GM10266 (cell line): ENCODE measurements around the gene OTUD7B.

ENCODE experiments used
- DNase-seq: peaks from one replicate; pipeline ENCODE4 v3.0.0; 2012; ENCODE audit errors: extremely low spot score
- CTCF ChIP-seq: IDR thresholded peaks from 2 replicates; pipeline ENCODE4 v1.5.1; 2012; ENCODE audit warnings: mild to moderate bottlenecking, low read depth; ENCODE audit not compliant: control insufficient read depth, insufficient read depth; ENCODE audit errors: missing control alignments

The OTUD7B gene

DNA sequence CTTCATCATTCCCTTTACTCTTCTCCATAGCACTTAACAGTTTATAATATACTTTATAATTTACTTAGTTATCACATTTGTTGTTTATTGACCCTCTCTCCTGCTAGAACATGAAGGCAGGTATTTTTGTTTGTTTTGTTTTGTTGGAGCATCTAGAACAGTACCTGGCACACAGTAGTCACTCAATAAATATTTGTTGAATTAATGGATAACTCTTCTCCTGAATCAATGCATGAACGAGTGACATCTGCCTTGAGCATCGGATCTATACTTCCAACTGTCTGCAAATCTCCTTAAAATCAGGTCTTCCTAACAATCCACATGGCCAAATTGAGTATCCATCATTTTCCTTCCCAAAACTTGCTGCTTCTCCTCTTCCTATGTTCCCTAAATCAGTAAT, 38.0 kb downstream of the OTUD7B start:
- TF ChIP-seq CTCF, result no peak
- DNase-seq, result no peak

DNA sequence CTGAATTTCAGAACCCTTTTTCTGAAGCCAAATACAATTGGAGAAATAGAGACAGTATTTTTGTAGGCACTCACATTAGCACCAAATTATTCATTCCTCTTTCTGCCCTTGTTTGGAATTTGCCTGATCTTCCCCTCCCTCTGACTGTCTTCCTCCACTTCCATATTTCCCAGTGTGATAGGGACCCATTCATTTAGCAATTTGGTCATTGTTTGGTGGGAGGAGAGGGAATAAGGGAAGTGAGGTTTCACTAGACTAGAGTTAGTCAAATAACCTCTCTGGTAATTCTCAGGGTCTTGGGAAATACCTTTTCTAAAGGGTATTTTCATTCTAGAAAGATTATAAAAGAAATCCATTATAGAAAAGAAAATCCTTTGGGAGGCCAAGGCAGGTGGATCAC, 42.9 kb downstream of the OTUD7B start:
- TF ChIP-seq CTCF, result no peak
- DNase-seq, result no peak

DNA sequence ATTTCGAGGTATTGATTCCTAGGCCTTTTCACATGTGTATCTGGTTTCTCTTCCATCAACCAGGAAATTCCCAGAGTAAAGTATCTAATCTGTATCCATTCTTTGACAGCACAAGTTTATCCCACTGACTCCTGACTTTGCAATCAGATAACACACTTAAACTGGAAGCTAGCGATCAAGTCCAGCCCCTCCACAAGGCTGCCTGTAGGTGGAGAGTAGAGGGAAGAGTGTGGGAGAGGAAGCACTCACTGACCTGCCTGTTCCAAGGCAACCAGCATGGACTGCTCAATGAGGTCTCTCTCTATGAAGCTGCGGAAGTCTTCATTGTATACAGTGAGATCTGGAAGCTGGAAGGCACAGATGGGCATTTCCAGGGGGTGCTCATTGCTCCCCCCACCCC, 43.5 kb downstream of the OTUD7B start:
- no peak for DNase-seq
- no peak for TF ChIP-seq CTCF

DNA sequence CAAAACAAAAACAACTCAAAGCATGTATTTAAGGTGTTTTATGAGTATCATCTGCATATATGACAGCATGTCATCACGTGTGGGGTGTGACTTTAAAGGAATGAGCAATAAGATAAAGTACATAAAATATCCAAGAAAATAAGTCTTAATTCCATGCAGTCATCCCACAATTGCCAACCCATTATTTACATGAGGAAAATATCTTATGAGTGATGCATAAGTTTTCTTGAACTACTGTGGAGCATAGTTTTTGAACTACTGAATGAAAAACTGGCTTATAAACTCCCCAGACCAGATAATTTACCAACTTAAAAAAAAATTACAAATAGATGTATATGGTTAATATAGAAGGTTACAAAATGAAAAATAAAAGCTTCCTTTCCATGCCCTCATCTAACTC, 44.1 kb downstream of the OTUD7B start:
- no peak for TF ChIP-seq CTCF
- no peak for DNase-seq

GRCh38 chr1:149965440-149965839, 45.1 kb downstream of the OTUD7B start:
- DNase-seq, result no peak

GRCh38 chr1:149963358-149963757, 47.2 kb downstream of the OTUD7B start:
- DNase-seq, result no peak
- no peak for TF ChIP-seq CTCF

More at GRCh38 chr1:149965440-149965839, 45.1 kb downstream of the OTUD7B start:
- TF ChIP-seq CTCF, result no peak

GRCh38 chr1:149962736-149963135, 47.8 kb downstream of the OTUD7B start:
- DNase-seq, result no peak
- no peak for TF ChIP-seq CTCF
